Activated naive CD4-positive, alpha-beta T cell treated with anti-CD3 and anti-CD28 coated beads, Interleukin-2, amount 50 U/mL, for 16 hours (primary cell): ENCODE measurements around the gene TUSC2.

ENCODE experiments used
- DNase-seq: peaks from one replicate; pipeline ENCODE4 v3.0.0-alpha.2; 2020

The TUSC2 gene

GRCh38 chr3:50354186-50354764 is 26.3 kb upstream of the TUSC2 start:
- DNase-seq = no peak

GRCh38 chr3:50353245-50354004 is 25.4 kb upstream of the TUSC2 start:
- no peak for DNase-seq

GRCh38 chr3:50352781-50353180 is 24.8 kb upstream of the TUSC2 start:
- no peak for DNase-seq

GRCh38 chr3:50351323-50351697 is 23.3 kb upstream of the TUSC2 start:
- no peak for DNase-seq

- DNase-seq = peak; percentile 100
Observed at GRCh38 chr3:50350527-50351322, 22.7 kb upstream of the TUSC2 start, which contains the start of the genes CYB561D2 and NPRL2. Gene CYB561D2 (plus strand): TSS chr3:50350862. CDS start chr3:50351434, 572 bp downstream. Gene NPRL2 (minus strand): TSS chr3:50350775. CDS start chr3:50350652, 123 bp downstream.

GRCh38 chr3:50350213-50350526 is 22.1 kb upstream of the TUSC2 start:
- no peak for DNase-seq

GRCh38 chr3:50347187-50347813 is 19.3 kb upstream of the TUSC2 start:
- DNase-seq = peak; percentile 78

GRCh38 chr3:50345586-50346234 is 17.7 kb upstream of the TUSC2 start, which contains the start of gene ZMYND10:
Gene ZMYND10 (minus strand): TSS chr3:50345732. CDS start chr3:50345579, 153 bp downstream.
- peak; percentile 74 for DNase-seq

GRCh38 chr3:50345008-50345407 is 17.0 kb upstream of the TUSC2 start:
- no peak for DNase-seq

GRCh38 chr3:50342813-50343633 is 15.0 kb upstream of the TUSC2 start:
- DNase-seq = no peak

- DNase-seq = no peak
Observed at GRCh38 chr3:50341996-50342650, 14.1 kb upstream of the TUSC2 start.

GRCh38 chr3:50341537-50341936 is 13.5 kb upstream of the TUSC2 start:
- no peak for DNase-seq

GRCh38 chr3:50340448-50341329 is 12.7 kb upstream of the TUSC2 start, which contains the start of gene RASSF1:
Gene RASSF1 (minus strand): TSS chr3:50340836. CDS start chr3:50340805, 31 bp downstream.
- peak; percentile 65 for DNase-seq

- DNase-seq = no peak
Observed at GRCh38 chr3:50340147-50340447, 12.1 kb upstream of the TUSC2 start.

GRCh38 chr3:50339485-50340146 is 11.6 kb upstream of the TUSC2 start:
- DNase-seq = no peak

- no peak for DNase-seq
Observed at GRCh38 chr3:50338965-50339364, 10.9 kb upstream of the TUSC2 start.

- peak; percentile 96 for DNase-seq
Observed at GRCh38 chr3:50337175-50337861, 9.3 kb upstream of the TUSC2 start.

- DNase-seq = no peak
Observed at GRCh38 chr3:50336452-50337174, 8.6 kb upstream of the TUSC2 start.
